HPDE6-E6E7 (cell line): ENCODE results near the gene CDYL.
A peak's percentile ranks its signal among the peaks of the same experiment; 100 is the strongest.

Experiments used
- DNase-seq: peaks from one replicate; pipeline ENCODE4 v3.0.0; 2011; ENCODE audit warnings: missing footprints; ENCODE audit errors: extremely low spot score

Gene CDYL

GRCh38 chr6:4774715-4775493 lies 1.3 kb upstream of the CDYL start:
- DNase-seq, result no peak

DNA sequence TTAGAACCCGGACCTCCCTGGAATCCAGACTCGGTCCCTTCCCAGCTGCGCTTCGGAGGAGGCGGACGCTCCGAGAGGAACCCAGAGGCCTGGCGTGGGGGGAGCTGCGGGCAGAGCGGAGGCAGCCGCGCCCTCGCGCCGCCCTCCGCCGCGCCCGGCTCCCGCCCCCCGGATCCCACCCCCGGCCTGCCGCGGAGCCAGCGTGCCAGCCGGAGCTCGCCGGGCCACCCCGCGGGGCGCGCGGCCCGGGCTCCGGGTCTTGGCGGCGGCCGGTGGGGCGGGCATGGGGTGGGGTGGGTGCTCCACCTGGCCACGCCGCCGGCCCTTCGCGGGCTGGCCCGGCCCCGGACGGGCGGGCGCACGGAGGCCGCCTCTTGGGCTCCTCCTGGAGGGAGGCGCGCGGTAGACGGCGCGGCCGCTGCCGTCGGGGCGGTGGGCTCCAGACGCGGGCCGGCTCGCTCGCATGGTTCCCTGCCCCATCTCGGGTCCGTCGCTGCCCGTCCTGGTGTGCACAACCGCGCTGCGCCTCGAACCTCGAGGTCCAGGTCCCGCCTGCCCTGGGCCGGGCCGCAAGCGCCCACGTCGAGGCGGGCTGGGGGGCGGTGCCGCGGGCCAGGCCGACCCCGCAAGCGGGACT lies 592 bp upstream of the CDYL start:
- peak; percentile 75 for DNase-seq

GRCh38 chr6:4776493-4777393 lies 539 bp downstream of the CDYL start:
- DNase-seq, result no peak

DNA sequence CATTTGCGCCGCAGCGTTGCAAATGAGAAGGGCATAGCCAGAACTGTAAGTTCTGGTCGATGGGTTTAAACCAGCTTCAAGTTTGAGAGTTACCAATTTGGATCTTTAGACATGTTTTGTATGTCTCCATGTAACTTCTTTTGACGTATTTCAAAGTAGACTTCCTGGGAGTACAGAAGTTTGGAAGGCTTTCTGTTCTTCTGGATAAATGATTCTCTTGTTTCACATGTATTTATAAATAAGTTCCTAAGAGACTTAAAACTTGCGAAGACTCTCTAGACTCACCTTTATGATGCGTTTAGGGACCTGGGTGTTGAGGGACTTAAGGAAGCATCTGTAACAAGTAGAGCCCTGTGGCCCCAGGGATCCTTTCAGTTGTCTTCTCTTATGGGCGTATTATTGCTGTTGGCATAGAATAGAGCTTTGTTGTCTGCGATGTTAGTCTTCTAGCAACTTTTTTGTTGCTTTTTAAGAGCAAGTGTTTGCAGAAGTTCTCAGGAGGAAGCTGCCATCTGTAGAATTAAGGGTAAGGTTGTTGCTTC lies 1.3 kb downstream of the CDYL start:
- DNase-seq, result no peak

DNA sequence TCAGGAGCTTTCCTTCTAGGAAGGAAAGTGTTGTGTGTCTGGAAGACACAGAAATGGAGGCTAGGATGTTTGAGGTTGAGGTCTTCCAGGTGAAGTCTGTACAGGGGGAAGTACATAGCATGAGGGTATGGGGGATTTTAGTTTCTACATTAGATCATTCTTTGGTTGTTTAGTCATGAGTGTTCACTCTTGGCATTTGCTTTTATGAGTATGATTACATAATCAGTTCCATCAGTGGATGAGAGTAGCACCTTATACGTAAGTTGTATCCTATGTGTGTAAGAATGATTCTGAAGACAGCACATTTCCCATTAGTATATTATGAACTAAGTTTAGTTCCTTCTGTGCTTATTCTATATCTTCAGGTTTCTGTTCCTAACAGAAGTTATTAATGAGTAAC lies 1.9 kb downstream of the CDYL start:
- no peak for DNase-seq

DNA sequence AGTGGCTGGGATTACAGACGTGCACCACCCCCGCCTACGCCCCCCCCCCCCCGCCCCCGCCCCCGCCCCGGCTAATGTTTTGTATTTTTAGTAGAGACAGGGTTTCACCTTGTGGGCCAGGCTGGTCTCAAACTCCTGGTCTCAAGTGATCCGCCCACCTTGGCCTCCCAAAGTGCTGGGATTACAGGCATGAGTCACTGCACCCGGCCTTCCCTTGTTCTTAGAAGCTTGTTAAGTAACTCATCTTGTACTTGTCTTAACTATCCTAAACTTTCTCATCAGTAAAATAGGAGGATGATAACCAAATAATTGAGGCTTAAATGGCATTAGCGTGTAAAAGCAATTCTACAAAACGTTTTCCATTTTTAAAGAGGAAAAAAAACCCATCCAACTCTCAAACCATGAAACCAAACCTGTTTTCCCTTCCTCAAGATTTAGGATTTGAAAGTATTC lies 4.2 kb downstream of the CDYL start:
- no peak for DNase-seq

GRCh38 chr6:4781426-4781825 lies 5.2 kb downstream of the CDYL start:
- no peak for DNase-seq

- no peak for DNase-seq
Observed at GRCh38 chr6:4781967-4782575, 5.9 kb downstream of the CDYL start.

GRCh38 chr6:4786996-4787395 lies 10.8 kb downstream of the CDYL start:
- DNase-seq, result no peak

DNA sequence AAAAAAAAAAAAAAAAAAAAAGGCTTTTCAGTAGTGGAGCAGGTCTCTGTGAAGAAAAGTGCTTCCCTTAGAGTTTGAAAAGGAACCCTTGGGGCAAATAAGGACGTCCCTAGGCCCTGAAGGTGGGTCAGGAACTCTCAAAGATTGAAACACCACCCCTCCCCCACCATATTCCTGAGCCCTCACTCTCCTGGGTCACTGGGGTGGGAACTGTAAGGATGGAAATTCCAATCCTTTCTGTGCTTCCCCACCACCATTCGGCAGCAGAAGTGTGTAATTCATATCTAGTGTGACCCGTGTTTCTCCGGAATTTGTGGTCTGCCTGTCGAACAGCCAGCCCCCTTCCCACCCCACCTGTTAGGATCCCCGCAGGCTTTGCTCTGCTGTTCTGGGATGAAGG lies 12.3 kb downstream of the CDYL start:
- DNase-seq, result no peak

GRCh38 chr6:4788953-4789584 lies 12.9 kb downstream of the CDYL start:
- no peak for DNase-seq

GRCh38 chr6:4790158-4790899 lies 14.1 kb downstream of the CDYL start:
- DNase-seq, result no peak

GRCh38 chr6:4794140-4794707 lies 18.0 kb downstream of the CDYL start:
- DNase-seq, result no peak

GRCh38 chr6:4797587-4797986 lies 21.4 kb downstream of the CDYL start:
- DNase-seq, result no peak

GRCh38 chr6:4799912-4800311 lies 23.7 kb downstream of the CDYL start:
- DNase-seq, result no peak

- DNase-seq, result no peak
Observed at GRCh38 chr6:4800662-4801061, 24.5 kb downstream of the CDYL start.

DNA sequence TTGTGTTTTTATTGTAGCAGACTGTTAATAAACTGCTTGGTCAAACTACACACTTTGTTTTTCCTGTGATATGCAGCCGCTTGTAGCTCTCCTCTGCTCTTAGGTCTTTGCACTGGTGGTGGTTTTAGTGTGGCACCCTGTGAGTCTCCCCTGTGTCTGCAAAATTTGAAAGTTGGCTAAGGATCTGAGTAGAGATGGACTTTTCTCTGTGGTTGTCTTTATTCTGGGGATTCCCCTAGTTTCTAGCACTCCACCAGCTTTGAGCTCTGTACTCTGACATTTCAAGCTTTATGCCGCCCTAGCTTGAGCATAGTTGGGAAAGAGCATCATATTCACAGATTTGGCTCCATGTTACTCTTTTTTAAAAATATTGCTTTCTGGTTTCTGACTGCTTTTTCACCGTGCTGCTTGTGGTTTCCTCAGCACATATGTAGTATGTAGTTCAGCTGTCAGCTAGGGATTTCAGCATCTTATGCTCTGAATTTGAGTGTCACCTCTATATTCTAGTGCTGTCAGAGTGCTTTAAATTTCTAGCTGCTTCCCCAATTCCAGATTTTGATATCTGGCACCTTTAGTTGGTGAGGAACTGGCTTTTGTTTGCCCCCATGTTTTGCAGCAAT lies 25.4 kb downstream of the CDYL start:
- DNase-seq, result no peak

- DNase-seq, result no peak
Observed at GRCh38 chr6:4802312-4802935, 26.2 kb downstream of the CDYL start.

DNA sequence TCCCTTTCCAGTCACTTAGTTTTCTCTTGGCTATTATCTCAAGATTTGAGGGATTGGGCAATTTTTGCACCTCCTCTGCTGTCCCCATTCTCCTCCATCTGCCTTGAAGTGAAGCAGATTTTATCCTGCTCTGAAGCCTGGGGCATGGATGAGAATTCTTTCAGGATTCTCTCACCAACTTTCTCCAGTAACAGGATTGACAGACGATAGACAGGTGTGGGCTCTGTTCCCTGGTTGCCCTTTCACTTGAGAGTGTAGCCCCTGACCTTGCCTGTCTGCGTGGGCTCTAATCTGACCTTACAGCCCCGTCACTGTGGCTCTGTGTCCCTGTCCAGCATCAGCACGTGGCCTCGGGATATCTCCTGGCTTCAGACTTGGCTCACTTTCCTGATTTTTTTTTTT lies 27.1 kb downstream of the CDYL start:
- DNase-seq, result no peak
